ENCODE results near the gene MAP3K5. TPM values are rescaled to one million over a fixed set of nuclear protein-coding genes. Genes with fewer than 3 reads are reported as not detected.

Gene MAP3K5
- total RNA-seq, 2 experiments from 2014 or later: 15.0 to 15.1 TPM

DNA sequence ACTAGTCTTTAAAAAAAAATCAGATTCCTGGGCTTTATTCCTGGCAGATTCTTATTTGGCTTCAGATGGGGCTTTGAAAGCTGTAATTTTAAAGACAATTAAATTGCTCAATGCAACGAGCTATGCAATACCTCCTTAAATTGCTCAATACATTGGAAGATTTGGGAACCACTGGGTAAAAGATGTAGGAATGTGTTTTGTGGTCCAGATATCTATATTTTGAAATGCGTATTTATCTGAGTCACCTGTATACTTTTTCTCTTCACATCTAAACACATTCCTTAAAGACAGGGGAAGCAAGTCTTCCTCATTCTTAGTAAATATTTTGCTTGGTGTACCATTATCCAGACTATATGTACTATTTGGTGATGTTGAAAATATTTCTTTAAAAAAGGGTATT is 212.5 kb downstream of the MAP3K5 start:
- ChIA-PET CTCF (interaction anchor here (1.9 kb wide), 1 partner anchor 213 kb away, joined by 7 read pairs; the partner anchor contains the start of gene MAP3K5), POLR2A (interaction anchor here (0.6 kb wide), 1 partner anchor 70 kb away, joined by 3 read pairs; no protein-coding TSS in a partner anchor)
- Mint-ChIP-seq H3K27me3 (ENCODE audit: low read depth) (no peaks in the 10 kb centered on the region), H3K36me3 (ENCODE audit: low read depth) (peaks cover 28% of the 10 kb centered on the region), H3K4me3 (no peak overlapping the region), H3K9me3 (ENCODE audit: insufficient read depth) (no peaks in the 10 kb centered on the region), H3K4me1 (ENCODE audit: low read depth) (no peaks in the 10 kb centered on the region), H3K27ac (no peak overlapping the region)
- DNase-seq: no peak
- ATAC-seq: no peak

DNA sequence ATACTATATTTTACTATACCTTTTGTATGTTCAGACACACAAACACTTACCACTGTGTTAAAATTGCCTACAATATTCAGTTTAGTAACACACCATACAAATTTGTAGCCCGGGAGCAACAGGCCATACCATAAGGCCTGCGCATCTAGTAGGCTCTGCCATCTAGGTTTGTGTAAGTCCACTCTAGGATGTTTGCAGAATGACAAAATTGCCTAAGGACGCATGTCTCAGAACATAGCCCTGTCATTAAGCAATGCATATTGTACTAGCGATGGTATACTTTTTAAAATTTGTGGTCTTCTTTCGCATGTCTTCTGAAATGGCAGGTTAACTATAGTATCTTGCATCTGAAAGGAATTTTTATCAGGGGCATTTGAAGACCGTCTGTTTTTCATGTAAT is 215.5 kb downstream of the MAP3K5 start:
- Mint-ChIP-seq H3K9me3 (ENCODE audit: insufficient read depth) (peaks cover 7% of the 10 kb centered on the region), H3K4me1 (ENCODE audit: low read depth) (no peaks in the 10 kb centered on the region), H3K27me3 (ENCODE audit: low read depth) (no peaks in the 10 kb centered on the region), H3K27ac (no peak overlapping the region), H3K4me3 (no peak overlapping the region), H3K36me3 (ENCODE audit: low read depth) (peaks cover 37% of the 10 kb centered on the region)
- POLR2A ChIA-PET: no interaction called here
- CTCF ChIA-PET: no interaction called here
- ATAC-seq (no peak), DNase-seq (no peak)

DNA sequence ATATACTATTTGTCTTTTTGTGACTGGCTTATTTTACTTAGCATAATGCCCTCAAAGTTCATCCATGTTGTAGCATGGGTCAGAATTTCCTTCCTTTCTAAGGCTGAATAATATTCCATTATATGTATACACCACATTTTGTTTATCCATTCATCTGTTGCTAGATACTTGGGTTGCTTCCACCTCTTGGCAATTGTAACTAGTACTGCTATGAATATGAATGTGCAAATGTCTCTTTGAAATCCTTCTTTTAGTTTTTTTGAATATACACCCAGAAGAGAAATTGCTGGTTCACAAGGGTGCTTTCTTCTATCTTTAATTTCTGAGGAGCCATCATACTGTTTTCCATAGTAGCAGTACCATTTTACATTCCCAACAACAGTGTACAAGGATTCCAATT is 220.8 kb downstream of the MAP3K5 start:
- no peaks in the 10 kb centered on the region for H3K27me3 Mint-ChIP-seq (ENCODE audit: low read depth)
- peaks cover 21% of the 10 kb centered on the region for H3K9me3 Mint-ChIP-seq (ENCODE audit: insufficient read depth)
- DNase-seq (no peak), ATAC-seq (no peak)
- H3K4me3 Mint-ChIP-seq: no peak overlapping the region
- peaks cover 59% of the 10 kb centered on the region for H3K36me3 Mint-ChIP-seq (ENCODE audit: low read depth)
- ChIA-PET CTCF (no interaction called here), POLR2A (no interaction called here)
- no peaks in the 10 kb centered on the region for H3K4me1 Mint-ChIP-seq (ENCODE audit: low read depth)
- H3K27ac Mint-ChIP-seq: no peak overlapping the region

DNA sequence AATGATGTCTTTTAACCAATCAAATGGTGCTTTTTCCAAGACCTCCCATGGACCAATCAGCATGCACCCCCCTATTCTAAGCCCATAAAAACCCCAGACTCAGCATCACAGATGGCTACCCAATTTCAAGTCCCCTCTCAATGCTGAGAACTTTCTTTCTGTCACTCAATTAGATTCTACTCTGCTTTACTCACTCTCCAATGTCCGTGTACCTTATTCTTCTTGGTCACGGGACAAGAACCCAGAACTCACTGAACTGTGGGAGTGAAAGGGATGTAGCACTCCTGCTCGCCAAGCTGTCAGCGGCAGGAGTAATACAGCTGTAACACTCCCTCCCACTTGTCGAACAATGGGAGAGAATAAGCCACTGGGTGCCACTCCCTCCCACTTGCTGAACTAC is 221.2 kb downstream of the MAP3K5 start:
- Mint-ChIP-seq H3K36me3 (ENCODE audit: low read depth) (peaks cover 60% of the 10 kb centered on the region), H3K27me3 (ENCODE audit: low read depth) (no peaks in the 10 kb centered on the region), H3K9me3 (ENCODE audit: insufficient read depth) (peaks cover 21% of the 10 kb centered on the region), H3K4me3 (no peak overlapping the region), H3K27ac (no peak overlapping the region), H3K4me1 (ENCODE audit: low read depth) (no peaks in the 10 kb centered on the region)
- ATAC-seq: no peak
- ChIA-PET CTCF (no interaction called here), POLR2A (no interaction called here)
- no peak for DNase-seq

DNA sequence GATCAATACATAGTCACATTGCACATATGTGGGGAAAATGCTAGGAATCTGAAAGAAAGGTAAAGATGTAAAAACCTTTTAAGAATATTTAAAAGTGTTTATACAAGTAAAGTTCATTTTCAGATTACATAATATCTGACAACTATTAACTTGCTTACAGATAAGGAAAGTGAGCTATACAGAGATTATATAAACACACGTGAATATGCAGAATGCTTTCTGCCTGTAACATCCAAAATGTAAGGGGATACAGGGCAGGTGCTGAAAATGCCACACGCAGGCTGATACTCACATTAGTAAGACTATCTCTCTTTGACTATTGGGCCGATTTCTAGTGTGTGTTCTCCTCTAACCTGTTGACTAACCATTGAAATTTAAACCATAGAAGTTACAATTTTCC is 224.1 kb downstream of the MAP3K5 start:
- POLR2A ChIA-PET: no interaction called here
- Mint-ChIP-seq H3K36me3 (ENCODE audit: low read depth) (peaks cover 52% of the 10 kb centered on the region), H3K27ac (no peak overlapping the region), H3K4me1 (ENCODE audit: low read depth) (peaks cover 11% of the 10 kb centered on the region), H3K27me3 (ENCODE audit: low read depth) (no peaks in the 10 kb centered on the region), H3K4me3 (no peak overlapping the region), H3K9me3 (ENCODE audit: insufficient read depth) (peaks cover 16% of the 10 kb centered on the region)
- no peak for DNase-seq
- CTCF ChIA-PET: no interaction called here
- no peak for ATAC-seq

DNA sequence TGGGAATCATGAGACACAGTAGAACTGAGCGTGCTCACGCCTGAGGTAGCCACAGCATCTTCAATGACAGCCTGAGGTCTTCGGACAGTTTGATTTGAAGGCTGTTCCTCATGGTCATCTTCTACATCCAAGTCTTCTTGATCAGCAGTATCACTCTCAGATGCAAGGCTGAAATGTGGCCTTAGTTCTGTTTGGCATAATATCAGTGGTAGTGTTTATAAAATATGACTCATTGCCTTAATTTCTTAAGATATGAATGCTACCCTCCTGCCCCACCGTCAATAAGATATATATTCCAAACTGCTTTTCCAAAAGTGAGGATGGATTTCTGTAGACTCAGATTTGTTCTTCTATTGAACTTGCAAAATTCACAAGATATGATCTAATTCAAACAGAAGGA is 224.6 kb downstream of the MAP3K5 start:
- H3K27ac Mint-ChIP-seq: no peak overlapping the region
- H3K4me3 Mint-ChIP-seq: no peak overlapping the region
- POLR2A ChIA-PET: no interaction called here
- CTCF ChIA-PET: interaction anchor here (4.1 kb wide), 1 partner anchor 17 kb away, joined by 17 read pairs; the partner anchor contains the start of gene MAP7
- ATAC-seq (no peak), DNase-seq (no peak)
- H3K27me3 Mint-ChIP-seq (ENCODE audit: low read depth): no peaks in the 10 kb centered on the region
- peaks cover 50% of the 10 kb centered on the region for H3K36me3 Mint-ChIP-seq (ENCODE audit: low read depth)
- peaks cover 14% of the 10 kb centered on the region for H3K4me1 Mint-ChIP-seq (ENCODE audit: low read depth)
- H3K9me3 Mint-ChIP-seq (ENCODE audit: insufficient read depth): peaks cover 16% of the 10 kb centered on the region

DNA sequence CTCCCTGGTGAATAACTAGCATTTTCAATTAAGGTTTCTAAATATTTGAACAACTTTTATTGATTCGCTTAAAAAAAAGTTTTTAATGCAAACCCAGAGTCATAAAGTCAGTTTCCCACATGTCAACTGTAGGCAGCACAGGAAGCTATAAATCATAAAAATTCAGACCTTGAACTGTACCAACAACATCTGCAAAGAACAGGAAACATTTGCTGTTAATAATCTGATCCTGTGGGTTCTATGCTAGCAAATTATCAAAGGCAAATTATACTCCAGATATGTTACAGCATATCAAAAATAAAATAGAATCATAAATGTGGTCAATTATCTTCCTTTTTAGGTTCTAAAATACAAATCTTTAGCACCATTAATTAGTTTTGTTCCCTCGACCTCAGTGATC is 225.4 kb downstream of the MAP3K5 start:
- H3K4me3 Mint-ChIP-seq: no peak overlapping the region
- H3K36me3 Mint-ChIP-seq (ENCODE audit: low read depth): peaks cover 49% of the 10 kb centered on the region
- DNase-seq (no peak), ATAC-seq (no peak)
- ChIA-PET POLR2A (no interaction called here), CTCF (interaction anchor here (2.8 to 4.1 kb wide), 2 partner anchors 16 to 78 kb away, joined by 8 to 17 read pairs; partner anchors contain the start of gene MAP7)
- no peaks in the 10 kb centered on the region for H3K27me3 Mint-ChIP-seq (ENCODE audit: low read depth)
- H3K9me3 Mint-ChIP-seq (ENCODE audit: insufficient read depth): peaks cover 15% of the 10 kb centered on the region
- H3K4me1 Mint-ChIP-seq (ENCODE audit: low read depth): peaks cover 17% of the 10 kb centered on the region
- H3K27ac Mint-ChIP-seq: no peak overlapping the region

DNA sequence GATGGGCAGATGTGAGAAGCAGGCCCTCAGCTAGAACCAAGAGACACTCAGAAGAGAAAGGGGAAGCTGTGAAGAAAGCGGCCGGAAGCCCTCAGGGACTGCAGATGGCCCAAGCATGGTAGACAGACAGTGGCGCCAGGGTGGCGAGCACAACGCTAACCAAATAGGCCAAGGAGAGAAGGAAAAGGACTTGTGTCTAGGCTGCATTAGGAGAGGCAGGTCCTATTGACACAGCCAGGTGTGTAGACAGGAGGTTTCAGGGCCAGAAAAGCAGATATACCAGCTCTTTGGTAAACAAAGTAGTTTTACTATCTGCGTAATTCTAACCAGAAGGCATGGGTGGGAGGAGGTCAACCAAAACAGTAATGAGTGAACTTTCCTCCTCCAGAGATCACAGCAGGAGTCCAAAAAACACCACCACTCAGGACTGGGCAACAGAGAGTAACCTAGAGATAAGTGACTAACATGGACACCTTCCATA is 226.2 kb downstream of the MAP3K5 start:
- ChIA-PET CTCF (interaction anchor here (0.9 to 4.1 kb wide), 4 partner anchors 11 to 79 kb away, joined by 3 to 17 read pairs (median 6); partner anchors contain the start of gene MAP7), POLR2A (no interaction called here)
- peaks cover 7% of the 10 kb centered on the region for H3K9me3 Mint-ChIP-seq (ENCODE audit: insufficient read depth)
- DNase-seq (no peak), ATAC-seq (no peak)
- no peaks in the 10 kb centered on the region for H3K27me3 Mint-ChIP-seq (ENCODE audit: low read depth)
- no peak overlapping the region for H3K27ac Mint-ChIP-seq
- peaks cover 17% of the 10 kb centered on the region for H3K4me1 Mint-ChIP-seq (ENCODE audit: low read depth)
- H3K4me3 Mint-ChIP-seq: no peak overlapping the region
- peaks cover 47% of the 10 kb centered on the region for H3K36me3 Mint-ChIP-seq (ENCODE audit: low read depth)

DNA sequence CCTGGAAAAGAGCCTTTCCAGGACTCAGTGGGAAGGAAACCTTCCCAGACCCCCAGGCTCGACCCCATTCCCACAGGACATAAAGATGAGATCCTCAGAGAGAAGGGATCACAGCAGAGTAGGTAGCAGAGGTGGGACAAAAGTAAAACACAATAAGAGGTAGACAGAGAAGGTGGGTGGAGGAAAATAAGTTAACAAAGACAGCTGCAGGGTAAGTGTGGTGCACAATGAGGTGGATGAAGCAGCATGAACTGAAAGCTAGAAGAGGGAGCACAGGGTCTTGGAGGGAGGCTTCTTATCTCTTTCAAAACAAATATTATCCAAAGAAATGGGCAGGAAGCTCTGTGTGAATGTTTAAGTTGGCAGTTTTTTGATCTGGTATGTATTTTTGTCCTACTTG is 228.1 kb downstream of the MAP3K5 start:
- ATAC-seq (no peak), DNase-seq (no peak)
- H3K36me3 Mint-ChIP-seq (ENCODE audit: low read depth): peaks cover 36% of the 10 kb centered on the region
- H3K27ac Mint-ChIP-seq: no peak overlapping the region
- POLR2A ChIA-PET: no interaction called here
- no peaks in the 10 kb centered on the region for H3K27me3 Mint-ChIP-seq (ENCODE audit: low read depth)
- H3K9me3 Mint-ChIP-seq (ENCODE audit: insufficient read depth): no peaks in the 10 kb centered on the region
- CTCF ChIA-PET: interaction anchor here (1.3 to 4.1 kb wide), 2 partner anchors 13 to 18 kb away, joined by 3 to 17 read pairs; partner anchors contain the start of gene MAP7
- H3K4me3 Mint-ChIP-seq: no peak overlapping the region
- peaks cover 17% of the 10 kb centered on the region for H3K4me1 Mint-ChIP-seq (ENCODE audit: low read depth)

DNA sequence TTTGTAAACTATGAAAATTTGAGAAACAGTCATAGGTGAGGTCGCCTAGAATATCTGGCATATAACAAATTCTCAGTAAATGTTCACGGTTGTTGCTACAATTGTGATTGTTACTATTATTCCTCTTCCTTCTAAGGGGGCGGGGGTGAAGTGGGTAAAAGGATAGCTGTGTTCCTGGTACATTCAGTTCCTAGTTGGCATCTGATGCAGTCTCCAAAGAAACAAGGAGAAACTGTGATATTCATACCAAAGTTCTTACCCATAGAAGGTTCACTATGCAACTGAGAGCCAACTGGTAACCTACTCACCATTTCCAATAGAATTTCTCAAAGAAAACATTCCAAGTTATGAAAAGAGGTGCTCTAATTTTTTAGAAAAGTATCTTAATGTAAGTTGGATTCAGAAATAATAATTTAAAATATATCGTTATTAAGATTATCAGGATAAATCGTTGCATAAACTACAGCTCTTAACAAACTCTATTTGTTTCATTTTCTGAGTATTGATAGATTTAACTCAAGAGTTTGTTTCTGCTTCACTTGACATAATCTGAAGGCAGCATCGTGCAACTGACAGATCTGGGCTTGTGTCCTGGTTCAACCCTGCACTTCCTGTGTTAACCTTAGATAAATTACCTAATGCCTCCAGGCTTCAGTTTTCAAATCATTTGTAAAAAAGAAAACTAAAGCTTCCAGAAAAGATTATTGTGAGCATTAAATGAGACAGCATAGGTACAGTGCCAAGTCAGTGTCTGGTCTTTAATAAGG is 228.7 kb downstream of the MAP3K5 start:
- CTCF ChIA-PET: interaction anchor here (0.8 to 4.1 kb wide), 3 partner anchors 13 to 229 kb away, joined by 3 to 17 read pairs (median 4); partner anchors contain the start of genes MAP3K5 and MAP7
- H3K9me3 Mint-ChIP-seq (ENCODE audit: insufficient read depth): no peaks in the 10 kb centered on the region
- H3K4me3 Mint-ChIP-seq: no peak overlapping the region
- DNase-seq: no peak
- peaks cover 17% of the 10 kb centered on the region for H3K4me1 Mint-ChIP-seq (ENCODE audit: low read depth)
- POLR2A ChIA-PET: no interaction called here
- H3K27me3 Mint-ChIP-seq (ENCODE audit: low read depth): no peaks in the 10 kb centered on the region
- H3K27ac Mint-ChIP-seq: no peak overlapping the region
- peak; percentile 36 for ATAC-seq
- peaks cover 32% of the 10 kb centered on the region for H3K36me3 Mint-ChIP-seq (ENCODE audit: low read depth)

DNA sequence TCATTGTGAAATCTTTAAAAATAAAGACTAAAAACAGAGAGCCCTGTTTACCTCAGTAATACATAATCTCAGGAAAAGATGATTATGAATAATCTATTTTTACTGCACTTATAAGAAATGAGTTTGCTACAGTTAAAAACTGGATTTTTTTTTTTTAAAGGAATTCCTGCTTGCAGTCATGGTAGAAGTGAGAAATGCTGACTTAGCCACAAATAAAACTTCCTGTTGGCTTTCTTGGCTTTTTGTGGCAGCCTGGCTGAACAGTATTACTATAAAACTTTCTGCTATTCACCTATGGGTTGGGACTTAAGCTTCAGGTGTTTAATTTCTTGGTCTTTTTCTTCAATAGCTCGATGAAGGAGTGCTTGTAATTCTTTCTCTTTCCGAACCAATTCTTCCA is 230.1 kb downstream of the MAP3K5 start:
- Mint-ChIP-seq H3K9me3 (ENCODE audit: insufficient read depth) (no peaks in the 10 kb centered on the region), H3K27ac (no peak overlapping the region), H3K4me1 (ENCODE audit: low read depth) (peaks cover 17% of the 10 kb centered on the region), H3K27me3 (ENCODE audit: low read depth) (no peaks in the 10 kb centered on the region), H3K36me3 (ENCODE audit: low read depth) (peaks cover 28% of the 10 kb centered on the region), H3K4me3 (no peak overlapping the region)
- DNase-seq (no peak), ATAC-seq (no peak)
- ChIA-PET CTCF (interaction anchor here (1.2 kb wide), 1 partner anchor 12 kb away, joined by 4 read pairs; no protein-coding TSS in a partner anchor), POLR2A (no interaction called here)

DNA sequence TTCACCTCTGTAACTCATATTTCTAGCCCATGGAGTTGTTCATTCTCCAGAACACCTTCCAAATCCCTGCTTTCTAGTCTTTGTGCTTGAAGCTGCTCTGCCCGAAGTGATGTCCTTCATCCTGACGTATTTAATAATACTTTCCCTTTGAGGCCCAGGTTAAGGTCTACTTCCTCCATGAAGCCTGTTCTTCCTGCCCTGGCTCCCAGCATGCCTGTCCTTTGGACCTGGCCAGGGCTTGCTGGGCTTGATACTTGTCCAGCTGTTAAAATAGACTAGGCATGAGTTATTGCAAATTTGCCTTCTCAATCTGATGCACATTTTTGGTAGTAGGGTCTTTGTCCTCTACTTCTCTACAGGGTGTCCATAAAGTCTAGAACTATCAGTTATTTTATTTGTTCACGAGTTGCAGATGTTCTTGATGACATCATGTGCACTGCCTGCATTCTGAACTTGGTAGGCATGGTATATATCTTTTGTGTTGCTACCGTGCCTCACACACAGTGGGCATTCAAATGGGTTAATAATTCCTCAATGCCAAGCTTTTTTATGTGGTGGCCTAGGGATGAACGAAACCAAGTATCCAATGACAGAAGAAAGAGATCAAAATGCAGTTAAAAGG is 239.0 kb downstream of the MAP3K5 start:
- POLR2A ChIA-PET: no interaction called here

More for the DNA sequence above, 239.0 kb downstream of the MAP3K5 start:
- Mint-ChIP-seq H3K27ac (no peak overlapping the region), H3K36me3 (ENCODE audit: low read depth) (peaks cover 10% of the 10 kb centered on the region), H3K27me3 (ENCODE audit: low read depth) (peaks cover 35% of the 10 kb centered on the region), H3K9me3 (ENCODE audit: insufficient read depth) (no peaks in the 10 kb centered on the region), H3K4me1 (ENCODE audit: low read depth) (peaks cover 6% of the 10 kb centered on the region), H3K4me3 (no peak overlapping the region)
- DNase-seq (no peak), ATAC-seq (no peak)
- CTCF ChIA-PET: no interaction called here
